Measurements from ENCODE around the gene IFNAR1.

The IFNAR1 gene

GRCh38 chr21:33286600-33287456 lies 37.9 kb upstream of the IFNAR1 start:
- DNase-seq (ENCODE audit: low read depth in 1 of 2, low spot score in 1 of 2): no peak
- no peak overlapping the region for H3K27ac ChIP-seq (replicated peaks)
- TF ChIP-seq, protein P1, sequence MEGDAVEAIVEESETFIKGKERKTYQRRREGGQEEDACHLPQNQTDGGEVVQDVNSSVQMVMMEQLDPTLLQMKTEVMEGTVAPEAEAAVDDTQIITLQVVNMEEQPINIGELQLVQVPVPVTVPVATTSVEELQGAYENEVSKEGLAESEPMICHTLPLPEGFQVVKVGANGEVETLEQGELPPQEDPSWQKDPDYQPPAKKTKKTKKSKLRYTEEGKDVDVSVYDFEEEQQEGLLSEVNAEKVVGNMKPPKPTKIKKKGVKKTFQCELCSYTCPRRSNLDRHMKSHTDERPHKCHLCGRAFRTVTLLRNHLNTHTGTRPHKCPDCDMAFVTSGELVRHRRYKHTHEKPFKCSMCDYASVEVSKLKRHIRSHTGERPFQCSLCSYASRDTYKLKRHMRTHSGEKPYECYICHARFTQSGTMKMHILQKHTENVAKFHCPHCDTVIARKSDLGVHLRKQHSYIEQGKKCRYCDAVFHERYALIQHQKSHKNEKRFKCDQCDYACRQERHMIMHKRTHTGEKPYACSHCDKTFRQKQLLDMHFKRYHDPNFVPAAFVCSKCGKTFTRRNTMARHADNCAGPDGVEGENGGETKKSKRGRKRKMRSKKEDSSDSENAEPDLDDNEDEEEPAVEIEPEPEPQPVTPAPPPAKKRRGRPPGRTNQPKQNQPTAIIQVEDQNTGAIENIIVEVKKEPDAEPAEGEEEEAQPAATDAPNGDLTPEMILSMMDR (IDR thresholded peaks at IDR 0.05; ENCODE audit: insufficient read depth, low read length): no peak
- no peak for TF ChIP-seq REST (IDR thresholded peaks at IDR 0.05; ENCODE audit: insufficient replicate concordance, low read depth)
- no peak for TF ChIP-seq GABPA (IDR thresholded peaks at IDR 0.05; ENCODE audit: low read depth)
- TF ChIP-seq POLR2AphosphoS5 (IDR thresholded peaks at IDR 0.05; ENCODE audit: low read depth): no peak
- TF ChIP-seq SPI1 (IDR thresholded peaks at IDR 0.05; ENCODE audit: borderline replicate concordance, low read depth): no peak
- H3K4me3 ChIP-seq (replicated peaks; ENCODE audit: insufficient read depth, low read length): no peak overlapping the region
- H3K27me3 ChIP-seq (ENCODE audit: insufficient read depth, poor library complexity, severe bottlenecking): no peaks in the 10 kb centered on the region

DNA sequence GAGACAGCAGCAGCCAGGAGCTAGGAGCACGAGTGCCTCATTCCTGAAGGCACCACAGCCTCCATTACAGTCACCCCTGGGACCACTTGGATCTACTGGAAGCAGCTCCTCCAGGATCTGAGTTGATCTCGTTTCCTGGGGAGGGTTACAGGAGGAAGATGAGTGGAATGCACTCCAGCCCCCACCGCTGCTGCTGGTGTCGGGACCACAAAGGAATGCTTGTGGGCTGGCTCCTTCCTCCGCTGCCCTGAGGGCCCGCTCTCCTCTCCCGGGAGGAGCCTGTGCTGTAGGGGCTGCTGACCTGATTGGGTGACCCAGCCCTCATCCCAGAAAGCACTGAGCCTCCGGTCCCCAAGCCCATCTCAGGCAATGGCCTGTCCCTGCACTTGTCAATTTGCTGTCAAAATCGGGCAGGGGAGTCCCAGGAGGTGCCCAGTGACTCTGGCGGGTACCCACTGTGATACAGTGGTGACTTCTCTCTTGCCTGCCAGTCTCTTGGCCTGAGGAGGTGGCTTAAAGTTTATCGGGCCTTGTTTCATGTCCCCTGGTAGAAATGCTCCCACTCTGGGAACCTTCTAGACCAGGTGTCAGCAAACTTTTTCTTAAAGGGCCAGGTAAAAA lies 35.5 kb upstream of the IFNAR1 start:
- no peak for DNase-seq (ENCODE audit: low read depth in 1 of 2, low spot score in 1 of 2)
- no peak overlapping the region for H3K27ac ChIP-seq (replicated peaks)
- TF ChIP-seq REST (IDR thresholded peaks at IDR 0.05; ENCODE audit: insufficient replicate concordance, low read depth) (no peak), GABPA (IDR thresholded peaks at IDR 0.05; ENCODE audit: low read depth) (no peak), SPI1 (IDR thresholded peaks at IDR 0.05; ENCODE audit: borderline replicate concordance, low read depth) (no peak), POLR2AphosphoS5 (IDR thresholded peaks at IDR 0.05; ENCODE audit: low read depth) (no peak)
- TF ChIP-seq, protein P1 (IDR thresholded peaks at IDR 0.05; ENCODE audit: insufficient read depth, low read length): no peak

DNA sequence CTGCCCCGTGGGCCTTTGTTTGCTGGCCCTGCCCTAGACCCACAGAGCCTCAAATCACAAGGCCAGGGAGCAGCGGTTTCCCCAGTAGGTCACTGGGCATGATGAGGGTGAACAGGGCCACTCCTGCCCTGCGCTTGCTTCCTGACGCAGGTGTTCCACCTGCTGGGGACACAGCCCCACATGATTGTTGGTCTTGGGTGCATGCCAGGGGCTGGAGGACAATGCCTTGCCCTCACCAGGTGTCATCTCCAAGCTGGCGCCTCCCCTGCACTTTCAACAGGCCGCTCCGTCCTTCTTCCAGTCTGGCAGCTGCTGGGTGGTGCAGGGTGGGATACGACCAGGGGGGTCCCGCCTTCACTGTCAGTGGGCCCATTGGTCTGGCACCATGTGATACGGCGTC lies 34.3 kb upstream of the IFNAR1 start:
- H3K27me3 ChIP-seq (ENCODE audit: insufficient read depth, poor library complexity, severe bottlenecking): no peaks in the 10 kb centered on the region
- TF ChIP-seq POLR2AphosphoS5 (IDR thresholded peaks at IDR 0.05; ENCODE audit: low read depth) (no peak), GABPA (IDR thresholded peaks at IDR 0.05; ENCODE audit: low read depth) (no peak), SPI1 (IDR thresholded peaks at IDR 0.05; ENCODE audit: borderline replicate concordance, low read depth) (no peak), REST (IDR thresholded peaks at IDR 0.05; ENCODE audit: insufficient replicate concordance, low read depth) (no peak)
- TF ChIP-seq, protein P1 (IDR thresholded peaks at IDR 0.05; ENCODE audit: insufficient read depth, low read length): no peak
- no peak overlapping the region for H3K4me3 ChIP-seq (replicated peaks; ENCODE audit: insufficient read depth, low read length)
- no peak overlapping the region for H3K27ac ChIP-seq (replicated peaks)
- DNase-seq (ENCODE audit: low read depth in 1 of 2, low spot score in 1 of 2): no peak

More for the DNA sequence above, 35.5 kb upstream of the IFNAR1 start:
- no peak overlapping the region for H3K4me3 ChIP-seq (replicated peaks; ENCODE audit: insufficient read depth, low read length)
- H3K27me3 ChIP-seq (ENCODE audit: insufficient read depth, poor library complexity, severe bottlenecking): no peaks in the 10 kb centered on the region

All from HL-60 (cell line).